Neural progenitor cell (in vitro differentiated cells): ENCODE data around the gene BCL2L13. TPM values are rescaled to one million over a fixed set of nuclear protein-coding genes. Genes with fewer than 3 reads are reported as not detected.

ENCODE experiments used
- DNase-seq: peaks from one replicate; pipeline ENCODE4 v3.0.0-alpha.2; 2016; ENCODE audit warnings: low spot score
- H2AFZ ChIP-seq: fragments of 200-600 bp; sonication (generic); replicated peaks from 2 replicates; pipeline ENCODE4 v1.6.1; 2016; ENCODE audit warnings: antibody characterized with exemption
- H3F3A ChIP-seq: fragments of 200-600 bp; sonication (generic); 2 replicates; pipeline ENCODE4 v1.6.1; 2016; ENCODE audit warnings: antibody characterized with exemption, low read depth
- H3K27ac ChIP-seq: fragments of 200-600 bp; sonication (generic); 2 replicates; pipeline ENCODE4 v1.5.1; 2016; ENCODE audit warnings: mild to moderate bottlenecking
- H3K27me3 ChIP-seq: fragments of 200-600 bp; sonication (generic); 2 replicates; pipeline ENCODE4 v1.6.1; 2016; ENCODE audit warnings: mild to moderate bottlenecking, moderate library complexity
- H3K36me3 ChIP-seq: fragments of 200-600 bp; sonication (generic); 2 replicates; pipeline ENCODE4 v1.5.1; 2016
- H3K4me1 ChIP-seq: fragments of 200-600 bp; sonication (generic); 2 replicates; pipeline ENCODE4 v1.6.1; 2016; ENCODE audit warnings: mixed run types
- H3K4me2 ChIP-seq: fragments of 200-600 bp; sonication (generic); 2 replicates; pipeline ENCODE4 v1.6.1; 2016
- H3K4me3 ChIP-seq: fragments of 200-600 bp; sonication (generic); 2 replicates; pipeline ENCODE4 v1.5.1; 2016
- H3K79me2 ChIP-seq: fragments of 200-600 bp; sonication (generic); 2 replicates; pipeline ENCODE4 v1.6.1; 2016; ENCODE audit warnings: low read depth
- H3K9ac ChIP-seq: fragments of 200-600 bp; sonication (generic); 2 replicates; pipeline ENCODE4 v1.6.1; 2016
- H3K9me3 ChIP-seq: fragments of 200-600 bp; sonication (generic); 2 replicates; pipeline ENCODE4 v1.5.1; 2016; ENCODE audit warnings: low read depth
- H4K20me1 ChIP-seq: fragments of 200-600 bp; sonication (generic); 2 replicates; pipeline ENCODE4 v1.6.1; 2016; ENCODE audit warnings: low read depth
- H3K27ac Mint-ChIP-seq: 3 replicates; pipeline ENCODE4 v1.8.0; 2021; ENCODE audit warnings: mixed read lengths
- H3K27me3 Mint-ChIP-seq: 2 replicates; pipeline ENCODE4 v1.8.0; 2022; ENCODE audit warnings: low read depth, mild to moderate bottlenecking, inconsistent platforms, moderate library complexity, mixed read lengths; ENCODE audit not compliant: insufficient read depth
- H3K36me3 Mint-ChIP-seq: 3 replicates; pipeline ENCODE4 v1.8.0; 2021; ENCODE audit warnings: mixed read lengths
- H3K4me1 Mint-ChIP-seq: 3 replicates; pipeline ENCODE4 v1.8.0; 2021; ENCODE audit warnings: mixed read lengths
- H3K4me3 Mint-ChIP-seq: 3 replicates; pipeline ENCODE4 v1.8.0; 2021; ENCODE audit warnings: mild to moderate bottlenecking, moderate library complexity, mixed read lengths
- H3K9me3 Mint-ChIP-seq: 3 replicates; pipeline ENCODE4 v1.8.0; 2020; ENCODE audit warnings: mixed read lengths
- EZH2 ChIP-seq: fragments of 200-600 bp; sonication (generic); IDR thresholded peaks from 2 replicates; pipeline ENCODE4 v1.6.1; 2017; ENCODE audit warnings: antibody characterized with exemption, mild to moderate bottlenecking, moderate library complexity
- EZH2phosphoT487 ChIP-seq: fragments of 200-600 bp; sonication (generic); IDR thresholded peaks from 2 replicates; pipeline ENCODE4 v1.6.1; 2017; ENCODE audit warnings: antibody characterized with exemption
- total RNA-seq: library from RNA; depleted of rRNA; stranded (reverse); fragments of >200 nt; gene quantifications from 2 replicates; pipeline ENCODE4 v1.2.3, GENCODE V29; 2015; ENCODE audit warnings: low replicate concordance
- TF ChIP-seq, protein P1 (sequence below): fragments of 200-600 bp; sonication (generic); IDR thresholded peaks from 2 replicates; pipeline ENCODE4 v1.5.1; 2017; ENCODE audit warnings: antibody characterized with exemption, mild to moderate bottlenecking

Gene BCL2L13
- total RNA-seq, 1 donor from 2014 or later: 47.7 TPM

DNA sequence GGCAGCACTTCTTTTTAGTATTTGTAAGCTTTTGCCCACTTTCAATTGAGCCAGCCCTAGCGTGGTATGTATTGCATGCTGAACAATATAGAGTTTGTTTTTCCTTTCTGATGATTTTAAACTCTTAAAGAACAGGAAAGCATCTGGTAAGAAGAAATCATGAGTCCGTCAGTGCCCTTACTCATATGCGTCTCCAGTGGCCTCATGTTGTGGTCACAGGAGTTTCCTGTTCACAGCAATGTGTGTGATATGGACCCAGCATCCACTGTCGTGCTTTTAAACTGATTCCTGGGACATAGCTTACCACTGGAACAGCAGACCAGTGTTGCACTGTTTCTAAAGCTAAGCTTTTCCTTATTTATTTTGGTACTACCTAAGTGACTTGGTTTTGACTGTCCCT lies 95.6 kb downstream of the BCL2L13 start:
- no peaks in the 10 kb centered on the region for H3K4me1 Mint-ChIP-seq
- no peaks in the 10 kb centered on the region for H3K9me3 Mint-ChIP-seq
- no peaks in the 10 kb centered on the region for H3K27me3 Mint-ChIP-seq

DNA sequence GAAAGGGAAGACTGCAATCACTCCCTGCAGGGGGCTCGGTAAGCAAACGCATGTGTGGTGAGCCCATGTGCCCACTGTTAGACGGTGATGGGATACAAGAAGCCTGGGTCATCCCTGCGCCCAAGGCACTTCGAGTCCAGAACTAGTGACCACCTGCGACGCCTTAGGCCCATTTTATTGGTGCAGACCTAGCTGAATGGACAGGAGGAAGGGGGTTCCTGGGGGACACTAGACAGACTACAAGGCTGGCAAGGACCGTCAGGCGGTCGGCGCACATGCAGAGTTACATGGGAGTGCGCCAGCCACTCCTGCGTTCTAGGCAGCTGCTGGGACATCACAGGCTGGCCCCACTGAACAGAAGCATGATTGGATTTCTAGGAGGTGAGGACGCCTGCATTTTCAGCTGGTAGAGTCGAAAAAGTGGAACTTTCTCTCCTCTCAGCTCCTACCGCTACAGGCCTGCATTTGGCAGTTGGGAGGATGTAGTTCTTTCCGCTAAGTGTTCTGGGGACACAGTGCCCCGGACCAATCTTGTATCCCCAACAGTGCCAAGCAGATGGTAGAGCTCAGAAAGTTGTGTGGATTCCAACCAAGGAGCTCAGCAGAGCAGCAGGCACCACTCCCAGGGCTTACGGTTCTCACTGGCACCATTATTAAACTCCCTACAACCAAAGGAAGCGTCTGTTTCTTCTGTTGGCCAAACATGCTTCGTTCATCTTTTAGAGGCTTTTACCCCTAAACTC lies 100.0 kb downstream of the BCL2L13 start:
- Histone ChIP-seq H3K4me2 (no peak overlapping the region), H3K36me3 (no peaks in the 10 kb centered on the region), H2AFZ (no peak overlapping the region), H3K9me3 (no peaks in the 10 kb centered on the region), H3K27ac (no peak overlapping the region), H3K9ac (no peak overlapping the region), H3K79me2 (no peaks in the 10 kb centered on the region), H3F3A (no peaks in the 10 kb centered on the region), H3K4me1 (no peaks in the 10 kb centered on the region), H3K27me3 (no peaks in the 10 kb centered on the region), H3K4me3 (no peak overlapping the region), H4K20me1 (peaks cover 1% of the 10 kb centered on the region)
- H3K4me1 Mint-ChIP-seq: peaks cover 2% of the 10 kb centered on the region
- H3K4me3 Mint-ChIP-seq: no peak overlapping the region
- TF ChIP-seq, protein P1, sequence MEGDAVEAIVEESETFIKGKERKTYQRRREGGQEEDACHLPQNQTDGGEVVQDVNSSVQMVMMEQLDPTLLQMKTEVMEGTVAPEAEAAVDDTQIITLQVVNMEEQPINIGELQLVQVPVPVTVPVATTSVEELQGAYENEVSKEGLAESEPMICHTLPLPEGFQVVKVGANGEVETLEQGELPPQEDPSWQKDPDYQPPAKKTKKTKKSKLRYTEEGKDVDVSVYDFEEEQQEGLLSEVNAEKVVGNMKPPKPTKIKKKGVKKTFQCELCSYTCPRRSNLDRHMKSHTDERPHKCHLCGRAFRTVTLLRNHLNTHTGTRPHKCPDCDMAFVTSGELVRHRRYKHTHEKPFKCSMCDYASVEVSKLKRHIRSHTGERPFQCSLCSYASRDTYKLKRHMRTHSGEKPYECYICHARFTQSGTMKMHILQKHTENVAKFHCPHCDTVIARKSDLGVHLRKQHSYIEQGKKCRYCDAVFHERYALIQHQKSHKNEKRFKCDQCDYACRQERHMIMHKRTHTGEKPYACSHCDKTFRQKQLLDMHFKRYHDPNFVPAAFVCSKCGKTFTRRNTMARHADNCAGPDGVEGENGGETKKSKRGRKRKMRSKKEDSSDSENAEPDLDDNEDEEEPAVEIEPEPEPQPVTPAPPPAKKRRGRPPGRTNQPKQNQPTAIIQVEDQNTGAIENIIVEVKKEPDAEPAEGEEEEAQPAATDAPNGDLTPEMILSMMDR: no peak
- TF ChIP-seq EZH2 (no peak), EZH2phosphoT487 (no peak)
- peak overlapping the region; percentile 57 for H3K27ac Mint-ChIP-seq
- H3K9me3 Mint-ChIP-seq: no peaks in the 10 kb centered on the region
- DNase-seq: no peak
- H3K27me3 Mint-ChIP-seq: no peaks in the 10 kb centered on the region
- no peaks in the 10 kb centered on the region for H3K36me3 Mint-ChIP-seq

More for the DNA sequence above, 95.6 kb downstream of the BCL2L13 start:
- Histone ChIP-seq H3K79me2 (no peaks in the 10 kb centered on the region), H3K9ac (no peak overlapping the region), H3K36me3 (no peaks in the 10 kb centered on the region), H3K9me3 (no peaks in the 10 kb centered on the region), H3F3A (no peaks in the 10 kb centered on the region), H3K27me3 (no peaks in the 10 kb centered on the region), H4K20me1 (no peaks in the 10 kb centered on the region), H3K4me3 (no peak overlapping the region), H2AFZ (no peak overlapping the region), H3K27ac (no peak overlapping the region), H3K4me2 (no peak overlapping the region), H3K4me1 (no peaks in the 10 kb centered on the region)
- TF ChIP-seq EZH2 (no peak), EZH2phosphoT487 (no peak)
- TF ChIP-seq, protein P1: no peak
- Mint-ChIP-seq H3K36me3 (peaks cover 12% of the 10 kb centered on the region), H3K4me3 (no peak overlapping the region), H3K27ac (no peak overlapping the region)
- no peak for DNase-seq

DNA sequence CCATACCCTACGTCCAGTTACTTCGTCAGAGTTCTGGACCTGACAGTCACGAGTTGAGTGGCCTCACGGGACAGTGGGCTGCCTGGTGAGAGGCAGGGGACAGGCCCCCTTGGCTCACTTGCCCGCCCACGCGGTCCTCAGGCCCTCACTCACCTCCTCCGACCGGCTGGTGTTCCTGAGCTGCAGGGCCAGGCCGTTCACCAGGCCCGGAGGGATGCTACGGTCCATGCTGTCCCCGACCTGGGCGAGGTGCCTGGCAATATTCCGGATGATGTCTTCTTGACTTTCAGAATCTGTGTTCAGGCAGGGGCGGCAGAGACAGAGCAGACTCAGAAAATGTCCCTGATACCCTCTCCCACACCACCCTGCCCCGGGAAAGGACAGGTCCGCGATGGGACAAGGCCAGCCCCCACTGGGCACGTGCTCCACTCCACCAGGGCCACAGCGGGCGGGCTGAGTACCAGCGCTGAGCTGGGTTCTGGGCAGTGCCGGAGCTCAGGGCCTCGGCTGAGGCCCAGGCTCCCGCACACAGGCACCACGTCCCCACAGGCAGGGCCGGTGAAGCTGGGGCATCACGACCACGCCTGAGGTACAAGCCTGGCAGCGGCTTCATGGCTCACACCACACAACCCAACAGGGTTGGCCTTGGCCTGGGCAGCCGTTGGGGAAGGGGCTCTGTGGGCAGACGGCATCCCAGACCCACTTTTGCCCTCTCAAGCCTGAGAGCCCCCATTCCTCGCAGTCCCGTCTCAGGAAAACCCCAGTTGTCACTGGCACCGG lies 100.8 kb downstream of the BCL2L13 start:
- H3K9me3 ChIP-seq: no peaks in the 10 kb centered on the region
- H3K4me3 ChIP-seq: no peak overlapping the region
- Mint-ChIP-seq H3K27me3 (no peaks in the 10 kb centered on the region), H3K4me3 (no peak overlapping the region), H3K36me3 (no peaks in the 10 kb centered on the region), H3K4me1 (peaks cover 2% of the 10 kb centered on the region), H3K27ac (no peak overlapping the region), H3K9me3 (no peaks in the 10 kb centered on the region)
- peaks cover 8% of the 10 kb centered on the region for H3K4me1 ChIP-seq
- TF ChIP-seq EZH2phosphoT487 (no peak), EZH2 (no peak)
- TF ChIP-seq, protein P1: no peak
- peaks cover 5% of the 10 kb centered on the region for H3F3A ChIP-seq
- no peak overlapping the region for H3K4me2 ChIP-seq
- H3K36me3 ChIP-seq: no peaks in the 10 kb centered on the region
- no peak for DNase-seq
- H2AFZ ChIP-seq: no peak overlapping the region
- H3K9ac ChIP-seq: no peak overlapping the region
- no peaks in the 10 kb centered on the region for H3K27me3 ChIP-seq
- peaks cover 6% of the 10 kb centered on the region for H4K20me1 ChIP-seq
- no peaks in the 10 kb centered on the region for H3K79me2 ChIP-seq
- no peak overlapping the region for H3K27ac ChIP-seq
